Right lobe of liver (tissue), 4 donors: ENCODE measurements around the gene PTPRD.

Source experiments
- CTCF ChIP-seq, 4 donors: fragments of 200-600 bp in 3 of 4; fragments of 450-650 bp in 1 of 4; IDR thresholded peaks; one replicate each; pipeline versions ENCODE4 v1.5.1 to v1.8.0; 2016 to 2022; ENCODE audit warnings: antibody characterized with exemption in 4 of 4, mild to moderate bottlenecking in 2 of 4
- POLR2A ChIP-seq: fragments of 450-650 bp; IDR thresholded peaks from one replicate; pipeline ENCODE4 v1.6.1; 2017; ENCODE audit warnings: antibody characterized with exemption, mild to moderate bottlenecking
- donor health status: DM: no; HTN: no; CAD: no.
- donor health status: DM: no; HTN: no; CAD: no.
- donor health status: DM: no; HTN: yes; CAD: no.

GRCh38 chr9:8605096-8605495 is 2007.7 kb downstream of the PTPRD start:
- TF ChIP-seq CTCF (IDR thresholded peaks at IDR 0.05) (no peak), POLR2A (no peak)
